ENCODE measurements around the gene PLEKHM2. TPM values are rescaled to one million over a fixed set of nuclear protein-coding genes. Genes with fewer than 3 reads are reported as not detected.

The PLEKHM2 gene
- total RNA-seq, 1 donor from 2014 or later, result 70.4 TPM

DNA sequence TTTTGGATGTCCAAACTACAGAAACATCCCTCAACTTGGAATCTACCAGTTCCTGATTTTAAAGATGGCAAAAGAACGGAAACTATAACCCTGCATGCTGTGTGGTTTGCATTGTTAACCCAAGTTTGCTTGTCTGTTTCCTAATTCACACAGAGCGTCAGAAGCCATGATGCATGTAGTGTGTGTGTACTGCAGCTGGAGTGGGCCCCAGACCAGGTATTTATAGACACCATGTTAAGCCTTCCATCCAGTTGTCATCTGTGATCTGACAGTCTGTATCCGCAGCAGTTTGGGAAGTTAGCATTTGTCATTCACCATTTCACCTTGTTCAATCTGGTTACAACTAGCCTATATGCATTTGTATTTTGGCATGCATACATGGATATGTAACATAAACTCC lies 27.7 kb upstream of the PLEKHM2 start:
- H3K4me3 Mint-ChIP-seq (ENCODE audit: low read depth), result no peak overlapping the region
- H3K4me1 Mint-ChIP-seq (ENCODE audit: low read depth), result peaks cover 6% of the 10 kb centered on the region
- TF ChIP-seq, protein P1, sequence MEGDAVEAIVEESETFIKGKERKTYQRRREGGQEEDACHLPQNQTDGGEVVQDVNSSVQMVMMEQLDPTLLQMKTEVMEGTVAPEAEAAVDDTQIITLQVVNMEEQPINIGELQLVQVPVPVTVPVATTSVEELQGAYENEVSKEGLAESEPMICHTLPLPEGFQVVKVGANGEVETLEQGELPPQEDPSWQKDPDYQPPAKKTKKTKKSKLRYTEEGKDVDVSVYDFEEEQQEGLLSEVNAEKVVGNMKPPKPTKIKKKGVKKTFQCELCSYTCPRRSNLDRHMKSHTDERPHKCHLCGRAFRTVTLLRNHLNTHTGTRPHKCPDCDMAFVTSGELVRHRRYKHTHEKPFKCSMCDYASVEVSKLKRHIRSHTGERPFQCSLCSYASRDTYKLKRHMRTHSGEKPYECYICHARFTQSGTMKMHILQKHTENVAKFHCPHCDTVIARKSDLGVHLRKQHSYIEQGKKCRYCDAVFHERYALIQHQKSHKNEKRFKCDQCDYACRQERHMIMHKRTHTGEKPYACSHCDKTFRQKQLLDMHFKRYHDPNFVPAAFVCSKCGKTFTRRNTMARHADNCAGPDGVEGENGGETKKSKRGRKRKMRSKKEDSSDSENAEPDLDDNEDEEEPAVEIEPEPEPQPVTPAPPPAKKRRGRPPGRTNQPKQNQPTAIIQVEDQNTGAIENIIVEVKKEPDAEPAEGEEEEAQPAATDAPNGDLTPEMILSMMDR (IDR thresholded peaks at IDR 0.05; ENCODE audit: unreplicated experiment), result no peak
- DNase-seq (ENCODE audit: low spot score, unreplicated experiment), result no peak
- H3K27me3 Mint-ChIP-seq, result no peaks in the 10 kb centered on the region
- H3K9me3 Mint-ChIP-seq (ENCODE audit: low read depth), result no peaks in the 10 kb centered on the region
- H3K27ac Mint-ChIP-seq, result no peak overlapping the region
- peaks cover 34% of the 10 kb centered on the region for H3K36me3 Mint-ChIP-seq (ENCODE audit: insufficient read depth)

DNA sequence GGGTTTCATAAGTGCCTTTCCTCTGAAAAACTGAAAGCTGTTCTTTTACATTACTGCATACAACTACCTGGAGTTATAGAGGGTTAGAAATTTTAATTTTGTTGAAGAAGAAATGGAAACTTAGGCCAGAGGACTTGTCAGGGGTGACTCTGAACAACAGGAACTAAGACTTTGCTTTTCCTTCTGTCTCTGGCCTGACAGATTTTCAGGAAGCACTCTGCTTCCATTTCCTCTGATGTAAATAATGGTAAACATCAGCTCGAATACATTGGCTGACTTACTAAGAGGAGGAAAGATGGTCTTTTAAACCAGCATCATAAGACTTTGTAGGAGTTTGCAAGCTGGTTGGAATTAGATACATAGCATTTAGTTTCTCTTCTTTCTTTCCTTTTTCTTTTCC lies 27.1 kb upstream of the PLEKHM2 start:
- Mint-ChIP-seq H3K9me3 (ENCODE audit: low read depth) (no peaks in the 10 kb centered on the region), H3K4me3 (ENCODE audit: low read depth) (no peak overlapping the region), H3K4me1 (ENCODE audit: low read depth) (peaks cover 12% of the 10 kb centered on the region), H3K27me3 (no peaks in the 10 kb centered on the region), H3K36me3 (ENCODE audit: insufficient read depth) (peaks cover 31% of the 10 kb centered on the region), H3K27ac (no peak overlapping the region)
- TF ChIP-seq, protein P1 (IDR thresholded peaks at IDR 0.05; ENCODE audit: unreplicated experiment), result no peak
- DNase-seq (ENCODE audit: low spot score, unreplicated experiment), result no peak

DNA sequence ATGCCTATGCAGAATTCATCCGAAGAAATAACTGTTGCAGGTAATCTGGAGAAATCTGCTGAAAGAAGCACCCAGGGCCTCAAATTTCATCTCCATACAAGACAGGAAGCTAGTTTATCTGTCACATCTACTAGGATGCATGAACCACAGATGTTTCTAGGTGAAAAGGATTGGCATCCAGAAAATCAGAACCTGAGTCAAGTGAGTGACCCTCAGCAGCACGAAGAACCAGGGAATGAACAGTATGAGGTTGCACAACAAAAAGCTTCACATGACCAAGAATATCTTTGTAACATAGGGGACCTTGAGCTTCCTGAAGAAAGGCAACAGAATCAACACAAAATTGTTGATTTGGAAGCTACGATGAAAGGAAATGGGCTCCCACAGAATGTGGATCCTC lies 24.0 kb upstream of the PLEKHM2 start:
- no peak for DNase-seq (ENCODE audit: low spot score, unreplicated experiment)
- Mint-ChIP-seq H3K27me3 (no peaks in the 10 kb centered on the region), H3K4me1 (ENCODE audit: low read depth) (peaks cover 27% of the 10 kb centered on the region), H3K4me3 (ENCODE audit: low read depth) (no peak overlapping the region), H3K9me3 (ENCODE audit: low read depth) (no peaks in the 10 kb centered on the region), H3K36me3 (ENCODE audit: insufficient read depth) (peaks cover 27% of the 10 kb centered on the region), H3K27ac (peak overlapping the region; percentile 34)
- TF ChIP-seq, protein P1 (IDR thresholded peaks at IDR 0.05; ENCODE audit: unreplicated experiment), result no peak

DNA sequence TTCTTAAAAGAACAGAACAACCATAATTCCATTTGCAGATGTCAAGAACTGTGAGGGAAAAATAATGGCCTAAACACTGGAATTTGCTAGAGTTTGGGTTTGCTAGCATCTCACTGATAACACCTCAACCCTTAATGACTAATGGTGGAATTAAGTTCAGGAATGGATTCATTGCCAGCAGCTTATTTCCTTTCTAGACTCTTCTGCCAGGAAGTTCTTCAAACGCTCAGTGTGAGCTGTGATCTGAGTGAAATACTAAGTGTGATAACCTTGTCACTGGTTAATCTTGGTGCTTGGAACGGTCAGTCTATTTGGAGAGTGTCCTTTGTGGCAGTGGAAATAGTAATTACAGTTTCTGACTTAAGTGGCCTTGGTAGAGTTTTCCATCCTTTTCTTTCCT lies 21.6 kb upstream of the PLEKHM2 start:
- H3K36me3 Mint-ChIP-seq (ENCODE audit: insufficient read depth), result peaks cover 28% of the 10 kb centered on the region
- no peaks in the 10 kb centered on the region for H3K27me3 Mint-ChIP-seq
- H3K4me1 Mint-ChIP-seq (ENCODE audit: low read depth), result peaks cover 31% of the 10 kb centered on the region
- DNase-seq (ENCODE audit: low spot score, unreplicated experiment), result no peak
- peak overlapping the region; percentile 91 for H3K27ac Mint-ChIP-seq
- TF ChIP-seq, protein P1 (IDR thresholded peaks at IDR 0.05; ENCODE audit: unreplicated experiment), result no peak
- H3K9me3 Mint-ChIP-seq (ENCODE audit: low read depth), result no peaks in the 10 kb centered on the region
- H3K4me3 Mint-ChIP-seq (ENCODE audit: low read depth), result no peak overlapping the region

DNA sequence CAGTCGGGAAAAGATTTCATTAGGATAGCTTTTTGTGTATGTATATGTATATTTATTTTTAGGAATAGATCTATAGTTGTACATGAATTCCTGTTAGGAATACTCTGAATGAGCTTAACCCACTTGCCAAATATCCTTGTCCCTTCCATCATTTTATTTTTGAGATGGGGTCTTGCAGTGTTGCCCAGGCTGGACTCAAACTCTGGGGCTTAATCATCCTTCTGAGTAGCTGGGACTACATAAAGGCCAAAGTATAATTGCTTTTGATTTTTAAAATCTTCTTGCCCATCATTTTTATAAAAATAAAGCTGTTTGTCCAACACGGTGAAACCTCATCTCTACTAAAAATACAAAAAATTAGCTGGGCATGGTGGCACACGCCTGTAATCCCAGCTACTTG lies 20.2 kb upstream of the PLEKHM2 start:
- DNase-seq (ENCODE audit: low spot score, unreplicated experiment), result no peak
- Mint-ChIP-seq H3K9me3 (ENCODE audit: low read depth) (no peaks in the 10 kb centered on the region), H3K27me3 (no peaks in the 10 kb centered on the region), H3K4me1 (ENCODE audit: low read depth) (peaks cover 40% of the 10 kb centered on the region), H3K27ac (no peak overlapping the region), H3K4me3 (ENCODE audit: low read depth) (no peak overlapping the region), H3K36me3 (ENCODE audit: insufficient read depth) (peaks cover 28% of the 10 kb centered on the region)
- TF ChIP-seq, protein P1 (IDR thresholded peaks at IDR 0.05; ENCODE audit: unreplicated experiment), result no peak

Measured in progenitor cell of endocrine pancreas (in vitro differentiated cells).